A549 (cell line): ENCODE data around the gene CPB1.

Experiments
- CHD2 ChIP-seq: fragments of 150-350 bp; IDR thresholded peaks from 2 replicates; pipeline ENCODE4 v1.6.1; 2014; ENCODE audit warnings: low read length; ENCODE audit not compliant: partially characterized antibody
- MYC ChIP-seq: IDR thresholded peaks from 2 replicates; pipeline ENCODE4 v1.6.1; 2012; ENCODE audit warnings: mild to moderate bottlenecking, inconsistent platforms, low read length, improper control_type of control experiment, borderline replicate concordance
- NPAS2 ChIP-seq: fragments of 250-450 bp; sonication (Bioruptor Pico); IDR thresholded peaks from 2 replicates; pipeline ENCODE4 v1.8.0; 2022; ENCODE audit warnings: mild to moderate bottlenecking, moderate library complexity, borderline replicate concordance
- POLR2A ChIP-seq: IDR thresholded peaks from 2 replicates; pipeline ENCODE4 v1.6.1; 2012; ENCODE audit warnings: mild to moderate bottlenecking, low read length
- RAD21 ChIP-seq, 2 experiments: fragments of >200 bp in 1 of 2; sonication (Bioruptor Twin) in 1 of 2; formaldehyde crosslinking in 1 of 2; IDR thresholded peaks in 1 of 2; conservative IDR thresholded peaks in 1 of 2; 2 replicates in 1 of 2; 3 replicates in 1 of 2; pipeline ENCODE4 v1.6.1; 2012 to 2018; ENCODE audit warnings: inconsistent platforms in 1 of 2
- RFX5 ChIP-seq: fragments of 450-650 bp; IDR thresholded peaks from 2 replicates; pipeline ENCODE4 v1.7.1; 2014; ENCODE audit warnings: antibody characterized with exemption, mild to moderate bottlenecking, moderate library complexity
- SREBF2 ChIP-seq: fragments of 450-650 bp; IDR thresholded peaks from 2 replicates; pipeline ENCODE4 v1.6.1; 2014; ENCODE audit warnings: mild to moderate bottlenecking, moderate library complexity
- TP53 ChIP-seq: fragments of 250-450 bp; sonication (Bioruptor Pico); IDR thresholded peaks from 2 replicates; pipeline ENCODE4 v1.5.0; 2021; ENCODE audit warnings: mild to moderate bottlenecking, moderate library complexity
- TF ChIP-seq, protein P1 (sequence below): fragments of >200 bp; sonication (Bioruptor Twin); formaldehyde crosslinking; IDR thresholded peaks from 3 replicates; pipeline ENCODE4 v1.5.1; 2016
- TF ChIP-seq, protein P2 (sequence below): IDR thresholded peaks from 2 replicates; pipeline ENCODE4 v1.6.1; 2012
- TF ChIP-seq, protein P3 (sequence below): fragments of 200-600 bp; sonication (generic); IDR thresholded peaks from 2 replicates; pipeline ENCODE4 v1.6.1; 2016; ENCODE audit warnings: antibody characterized with exemption, mild to moderate bottlenecking, moderate library complexity
- TF ChIP-seq, protein P4 (sequence below): fragments of 250-450 bp; sonication (Bioruptor Pico); IDR thresholded peaks from 2 replicates; pipeline ENCODE4 v1.5.0; 2021; ENCODE audit warnings: mild to moderate bottlenecking, moderate library complexity, borderline replicate concordance

DNA sequence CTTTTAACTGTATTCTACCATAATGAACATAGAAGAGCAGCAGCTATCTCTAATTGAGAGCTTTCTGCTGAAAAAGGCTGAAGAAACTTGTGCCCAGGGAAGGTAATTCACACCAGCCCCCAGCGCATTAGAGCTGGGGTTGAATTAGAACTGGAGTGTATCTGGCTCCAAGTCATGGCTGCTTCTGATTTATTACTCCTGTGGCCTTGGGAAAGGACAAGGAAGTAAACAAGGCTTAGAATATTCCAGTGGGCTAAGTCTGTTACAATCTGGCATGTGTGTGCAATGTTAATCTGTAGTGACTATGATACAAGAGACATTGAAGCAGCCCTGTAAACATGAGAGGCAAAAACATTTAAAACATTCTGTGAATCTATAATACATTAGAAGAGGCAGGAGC is 55.6 kb downstream of the CPB1 start:
- TF ChIP-seq, protein P1, sequence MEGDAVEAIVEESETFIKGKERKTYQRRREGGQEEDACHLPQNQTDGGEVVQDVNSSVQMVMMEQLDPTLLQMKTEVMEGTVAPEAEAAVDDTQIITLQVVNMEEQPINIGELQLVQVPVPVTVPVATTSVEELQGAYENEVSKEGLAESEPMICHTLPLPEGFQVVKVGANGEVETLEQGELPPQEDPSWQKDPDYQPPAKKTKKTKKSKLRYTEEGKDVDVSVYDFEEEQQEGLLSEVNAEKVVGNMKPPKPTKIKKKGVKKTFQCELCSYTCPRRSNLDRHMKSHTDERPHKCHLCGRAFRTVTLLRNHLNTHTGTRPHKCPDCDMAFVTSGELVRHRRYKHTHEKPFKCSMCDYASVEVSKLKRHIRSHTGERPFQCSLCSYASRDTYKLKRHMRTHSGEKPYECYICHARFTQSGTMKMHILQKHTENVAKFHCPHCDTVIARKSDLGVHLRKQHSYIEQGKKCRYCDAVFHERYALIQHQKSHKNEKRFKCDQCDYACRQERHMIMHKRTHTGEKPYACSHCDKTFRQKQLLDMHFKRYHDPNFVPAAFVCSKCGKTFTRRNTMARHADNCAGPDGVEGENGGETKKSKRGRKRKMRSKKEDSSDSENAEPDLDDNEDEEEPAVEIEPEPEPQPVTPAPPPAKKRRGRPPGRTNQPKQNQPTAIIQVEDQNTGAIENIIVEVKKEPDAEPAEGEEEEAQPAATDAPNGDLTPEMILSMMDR = no peak
- TF ChIP-seq, protein P2, sequence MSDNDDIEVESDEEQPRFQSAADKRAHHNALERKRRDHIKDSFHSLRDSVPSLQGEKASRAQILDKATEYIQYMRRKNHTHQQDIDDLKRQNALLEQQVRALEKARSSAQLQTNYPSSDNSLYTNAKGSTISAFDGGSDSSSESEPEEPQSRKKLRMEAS = no peak
- TF ChIP-seq RFX5 = no peak
- no peak for TF ChIP-seq TP53
- TF ChIP-seq POLR2A = no peak
- TF ChIP-seq NPAS2 (CRISPR knock-in tag) = no peak
- TF ChIP-seq MYC = no peak
- TF ChIP-seq SREBF2 = no peak
- no peak for TF ChIP-seq CHD2
- TF ChIP-seq, protein P3, sequence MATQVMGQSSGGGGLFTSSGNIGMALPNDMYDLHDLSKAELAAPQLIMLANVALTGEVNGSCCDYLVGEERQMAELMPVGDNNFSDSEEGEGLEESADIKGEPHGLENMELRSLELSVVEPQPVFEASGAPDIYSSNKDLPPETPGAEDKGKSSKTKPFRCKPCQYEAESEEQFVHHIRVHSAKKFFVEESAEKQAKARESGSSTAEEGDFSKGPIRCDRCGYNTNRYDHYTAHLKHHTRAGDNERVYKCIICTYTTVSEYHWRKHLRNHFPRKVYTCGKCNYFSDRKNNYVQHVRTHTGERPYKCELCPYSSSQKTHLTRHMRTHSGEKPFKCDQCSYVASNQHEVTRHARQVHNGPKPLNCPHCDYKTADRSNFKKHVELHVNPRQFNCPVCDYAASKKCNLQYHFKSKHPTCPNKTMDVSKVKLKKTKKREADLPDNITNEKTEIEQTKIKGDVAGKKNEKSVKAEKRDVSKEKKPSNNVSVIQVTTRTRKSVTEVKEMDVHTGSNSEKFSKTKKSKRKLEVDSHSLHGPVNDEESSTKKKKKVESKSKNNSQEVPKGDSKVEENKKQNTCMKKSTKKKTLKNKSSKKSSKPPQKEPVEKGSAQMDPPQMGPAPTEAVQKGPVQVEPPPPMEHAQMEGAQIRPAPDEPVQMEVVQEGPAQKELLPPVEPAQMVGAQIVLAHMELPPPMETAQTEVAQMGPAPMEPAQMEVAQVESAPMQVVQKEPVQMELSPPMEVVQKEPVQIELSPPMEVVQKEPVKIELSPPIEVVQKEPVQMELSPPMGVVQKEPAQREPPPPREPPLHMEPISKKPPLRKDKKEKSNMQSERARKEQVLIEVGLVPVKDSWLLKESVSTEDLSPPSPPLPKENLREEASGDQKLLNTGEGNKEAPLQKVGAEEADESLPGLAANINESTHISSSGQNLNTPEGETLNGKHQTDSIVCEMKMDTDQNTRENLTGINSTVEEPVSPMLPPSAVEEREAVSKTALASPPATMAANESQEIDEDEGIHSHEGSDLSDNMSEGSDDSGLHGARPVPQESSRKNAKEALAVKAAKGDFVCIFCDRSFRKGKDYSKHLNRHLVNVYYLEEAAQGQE = no peak
- TF ChIP-seq, protein P4, sequence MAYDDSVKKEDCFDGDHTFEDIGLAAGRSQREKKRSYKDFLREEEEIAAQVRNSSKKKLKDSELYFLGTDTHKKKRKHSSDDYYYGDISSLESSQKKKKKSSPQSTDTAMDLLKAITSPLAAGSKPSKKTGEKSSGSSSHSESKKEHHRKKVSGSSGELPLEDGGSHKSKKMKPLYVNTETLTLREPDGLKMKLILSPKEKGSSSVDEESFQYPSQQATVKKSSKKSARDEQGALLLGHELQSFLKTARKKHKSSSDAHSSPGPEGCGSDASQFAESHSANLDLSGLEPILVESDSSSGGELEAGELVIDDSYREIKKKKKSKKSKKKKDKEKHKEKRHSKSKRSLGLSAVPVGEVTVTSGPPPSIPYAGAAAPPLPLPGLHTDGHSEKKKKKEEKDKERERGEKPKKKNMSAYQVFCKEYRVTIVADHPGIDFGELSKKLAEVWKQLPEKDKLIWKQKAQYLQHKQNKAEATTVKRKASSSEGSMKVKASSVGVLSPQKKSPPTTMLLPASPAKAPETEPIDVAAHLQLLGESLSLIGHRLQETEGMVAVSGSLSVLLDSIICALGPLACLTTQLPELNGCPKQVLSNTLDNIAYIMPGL (CRISPR knock-in tag) = no peak
- TF ChIP-seq RAD21 (conservative IDR thresholded peaks at IDR 0.05 in 1 of 2, IDR thresholded peaks at IDR 0.05 in 1 of 2) = no peak
